Loucy (cell line): Measurements from ENCODE around the gene TPK1.

Experiments
- CTCF ChIP-seq: fragments of 200-600 bp; sonication (generic); conservative IDR thresholded peaks from 2 replicates; pipeline ENCODE4 v1.5.1; 2014; ENCODE audit warnings: mild to moderate bottlenecking, antibody characterized with exemption, low read length
- EZH2phosphoT487 ChIP-seq: fragments of 200-600 bp; IDR thresholded peaks from 2 replicates; pipeline ENCODE4 v1.6.1; 2018; ENCODE audit warnings: antibody characterized with exemption, mild to moderate bottlenecking, moderate library complexity, borderline replicate concordance

GRCh38 chr7:144869082-144869481, 33.2 kb upstream of the TPK1 start:
- TF ChIP-seq CTCF, result no peak
- no peak for TF ChIP-seq EZH2phosphoT487
